HG03565 (cell line): ENCODE data around the gene PDXP.

Source experiments
- ATAC-seq: cut with Tn5 transposase; IDR thresholded peaks from one replicate; pipeline ENCODE4 v1.9.1; 2021; ENCODE audit warnings: mild to moderate bottlenecking, moderate library complexity; ENCODE audit not compliant: unreplicated experiment

The PDXP gene

GRCh38 chr22:37627545-37627944 lies 31.0 kb upstream of the PDXP start:
- ATAC-seq = no peak

GRCh38 chr22:37628830-37629229 lies 29.7 kb upstream of the PDXP start:
- no peak for ATAC-seq

- no peak for ATAC-seq
These were observed 28.6 kb upstream of the PDXP start for GRCh38 chr22:37629928-37630327.

- no peak for ATAC-seq
These were observed 27.6 kb upstream of the PDXP start for GRCh38 chr22:37630839-37631435.

GRCh38 chr22:37631448-37632173 lies 26.9 kb upstream of the PDXP start:
- ATAC-seq = no peak

GRCh38 chr22:37632174-37633088 lies 26.1 kb upstream of the PDXP start:
- ATAC-seq = peak; percentile 7

GRCh38 chr22:37633089-37633624 lies 25.4 kb upstream of the PDXP start:
- ATAC-seq = peak; percentile 48

GRCh38 chr22:37633625-37634416 lies 24.7 kb upstream of the PDXP start:
- peak; percentile 29 for ATAC-seq

GRCh38 chr22:37634417-37634924 lies 24.1 kb upstream of the PDXP start:
- ATAC-seq = no peak

- ATAC-seq = no peak
These were observed 23.4 kb upstream of the PDXP start for GRCh38 chr22:37635157-37635556.

- no peak for ATAC-seq
These were observed 22.2 kb upstream of the PDXP start for GRCh38 chr22:37636186-37636948.

- no peak for ATAC-seq
These were observed 21.6 kb upstream of the PDXP start for GRCh38 chr22:37636949-37637273.

GRCh38 chr22:37638391-37639069 lies 20.0 kb upstream of the PDXP start:
- no peak for ATAC-seq

GRCh38 chr22:37639070-37639760 lies 19.3 kb upstream of the PDXP start, which contains the start of gene SH3BP1:
Gene SH3BP1 (plus strand): TSS chr22:37639669. CDS start chr22:37639788, 119 bp downstream.
- ATAC-seq = no peak

- ATAC-seq = no peak
These were observed 18.5 kb upstream of the PDXP start for GRCh38 chr22:37639771-37640590.

- no peak for ATAC-seq
These were observed 17.6 kb upstream of the PDXP start for GRCh38 chr22:37640591-37641560.

GRCh38 chr22:37641561-37641949 lies 17.0 kb upstream of the PDXP start:
- ATAC-seq = no peak
